Measurements from ENCODE around the gene NID1. TPM values are rescaled to one million over a fixed set of nuclear protein-coding genes. Genes with fewer than 3 reads are reported as not detected.

NID1 gene
- total and polyA plus RNA-seq, 4 donors: 15.4 to 151 (median 45.1) TPM

- H3K4me3 ChIP-seq: no peak overlapping the region
- 52 to 71% methylated on average over 7 of the region's 7 CpGs for WGBS, 2 donors
- DNase-seq: no peak
- H3K27me3 ChIP-seq (ENCODE audit: control insufficient read depth in 3 of 3, insufficient read depth in 3 of 3, low read length in 2 of 3): no peaks in the 10 kb centered on the region
- no peak overlapping the region for H3K27ac ChIP-seq (ENCODE audit: low read depth in 1 of 2, low read length in 1 of 2)
- peaks cover 0 to 2% (median 0%) of the 10 kb centered on the region in 4 donors for H3K9me3 ChIP-seq (ENCODE audit: control insufficient read depth in 4 of 4, insufficient read depth in 3 of 4, low read length in 3 of 4)
- H3K4me1 ChIP-seq (ENCODE audit: control insufficient read depth in 5 of 5, insufficient read depth in 5 of 5, low read length in 5 of 5): peaks cover 0 to 12% (median 0%) of the 10 kb centered on the region in 5 donors
- no peak overlapping the region for H3K9ac ChIP-seq (ENCODE audit: insufficient read depth in 1 of 2, low read length in 2 of 2)
- ATAC-seq (ENCODE audit: insufficient read depth, low FRiP score): no peak
- TF ChIP-seq CTCF (IDR thresholded peaks at IDR 0.05; ENCODE audit: control extremely low read depth, extremely low read depth): no peak
- H3K36me3 ChIP-seq (ENCODE audit: control insufficient read depth in 4 of 4, insufficient read depth in 4 of 4, low read length in 4 of 4): no peaks in the 10 kb centered on the region
These were observed 21.6 kb upstream of the NID1 start for GRCh38 chr1:236086537-236086936.

- peaks cover 0 to 2% (median 0%) of the 10 kb centered on the region in 4 donors for H3K9me3 ChIP-seq (ENCODE audit: control insufficient read depth in 4 of 4, insufficient read depth in 3 of 4, low read length in 3 of 4)
- 89 to 95% methylated on average over 6 of the region's 6 CpGs for WGBS, 2 donors
- peaks cover 0 to 11% (median 0%) of the 10 kb centered on the region in 5 donors for H3K4me1 ChIP-seq (ENCODE audit: control insufficient read depth in 5 of 5, insufficient read depth in 5 of 5, low read length in 5 of 5)
- no peak for ATAC-seq (ENCODE audit: insufficient read depth, low FRiP score)
- DNase-seq: no peak
- no peaks in the 10 kb centered on the region for H3K27me3 ChIP-seq (ENCODE audit: control insufficient read depth in 3 of 3, insufficient read depth in 3 of 3, low read length in 2 of 3)
- no peaks in the 10 kb centered on the region for H3K36me3 ChIP-seq (ENCODE audit: control insufficient read depth in 4 of 4, insufficient read depth in 4 of 4, low read length in 4 of 4)
- H3K27ac ChIP-seq (ENCODE audit: low read depth in 1 of 2, low read length in 1 of 2): no peak overlapping the region
- no peak for TF ChIP-seq CTCF (IDR thresholded peaks at IDR 0.05; ENCODE audit: control extremely low read depth, extremely low read depth)
- no peak overlapping the region for H3K9ac ChIP-seq (ENCODE audit: insufficient read depth in 1 of 2, low read length in 2 of 2)
- H3K4me3 ChIP-seq: no peak overlapping the region
These were observed 20.8 kb upstream of the NID1 start for GRCh38 chr1:236085545-236086159.

- DNase-seq (no peak), ATAC-seq (ENCODE audit: insufficient read depth, low FRiP score) (no peak)
- no peak overlapping the region for H3K27ac ChIP-seq (ENCODE audit: low read depth in 1 of 2, low read length in 1 of 2)
- H3K4me1 ChIP-seq (ENCODE audit: control insufficient read depth in 5 of 5, insufficient read depth in 5 of 5, low read length in 5 of 5): peaks cover 0 to 11% (median 0%) of the 10 kb centered on the region in 5 donors
- H3K9me3 ChIP-seq (ENCODE audit: control insufficient read depth in 4 of 4, insufficient read depth in 3 of 4, low read length in 3 of 4): peaks cover 0 to 2% (median 0%) of the 10 kb centered on the region in 4 donors
- no peak for TF ChIP-seq CTCF (IDR thresholded peaks at IDR 0.05; ENCODE audit: control extremely low read depth, extremely low read depth)
- no peak overlapping the region for H3K9ac ChIP-seq (ENCODE audit: insufficient read depth in 1 of 2, low read length in 2 of 2)
- H3K36me3 ChIP-seq (ENCODE audit: control insufficient read depth in 4 of 4, insufficient read depth in 4 of 4, low read length in 4 of 4): no peaks in the 10 kb centered on the region
- H3K4me3 ChIP-seq: no peak overlapping the region
- no peaks in the 10 kb centered on the region for H3K27me3 ChIP-seq (ENCODE audit: control insufficient read depth in 3 of 3, insufficient read depth in 3 of 3, low read length in 2 of 3)
- WGBS, 2 donors: 86 to 91% methylated on average over 3 of the region's 3 CpGs
These were observed 19.5 kb upstream of the NID1 start for GRCh38 chr1:236084386-236084730.

All from lung (tissue), 12 donors.